Mesendoderm (in vitro differentiated cells): Measurements from ENCODE around the gene SLMAP.

Experiments
- DNase-seq: peaks from one replicate; pipeline ENCODE4 v3.0.0; 2013
- H2AK5ac ChIP-seq: 2 replicates; pipeline ENCODE4 v1.6.1; 2013; ENCODE audit warnings: low read length, inconsistent platforms
- H2BK120ac ChIP-seq: 2 replicates; pipeline ENCODE4 v1.6.1; 2013; ENCODE audit warnings: low read depth, mild to moderate bottlenecking, low read length, moderate library complexity, mixed read lengths
- H2BK15ac ChIP-seq: replicated peaks from 2 replicates; pipeline ENCODE4 v1.6.1; 2013; ENCODE audit warnings: low read depth, mild to moderate bottlenecking, moderate library complexity
- H2BK5ac ChIP-seq: 2 replicates; pipeline ENCODE4 v1.6.1; 2013; ENCODE audit warnings: low read length, inconsistent platforms
- H3K18ac ChIP-seq: 2 replicates; pipeline ENCODE4 v1.6.1; 2013; ENCODE audit warnings: mild to moderate bottlenecking, low read length, mixed read lengths
- H3K23ac ChIP-seq: one replicate; pipeline ENCODE4 v1.6.1; 2013; ENCODE audit warnings: low read length
- H3K27ac ChIP-seq: 2 replicates; pipeline ENCODE4 v1.5.1; 2013; ENCODE audit warnings: low read depth, mild to moderate bottlenecking, inconsistent platforms, low read length, moderate library complexity
- H3K27me3 ChIP-seq: 2 replicates; pipeline ENCODE4 v1.6.1; 2013; ENCODE audit warnings: low read length, control low read depth, mild to moderate bottlenecking, inconsistent platforms; ENCODE audit not compliant: insufficient read depth, poor library complexity
- H3K36me3 ChIP-seq: 2 replicates; pipeline ENCODE4 v1.6.1; 2013; ENCODE audit warnings: low read length, inconsistent platforms; ENCODE audit not compliant: control insufficient read depth, insufficient read depth
- H3K4ac ChIP-seq: one replicate; pipeline ENCODE4 v1.6.1; 2013; ENCODE audit warnings: low read depth, mild to moderate bottlenecking, low read length, moderate library complexity
- H3K4me1 ChIP-seq: 2 replicates; pipeline ENCODE4 v1.6.1; 2013; ENCODE audit warnings: low read depth, low read length, inconsistent platforms; ENCODE audit not compliant: control insufficient read depth
- H3K4me2 ChIP-seq: 2 replicates; pipeline ENCODE4 v1.6.1; 2013; ENCODE audit warnings: low read length
- H3K4me3 ChIP-seq: 2 replicates; pipeline ENCODE4 v1.5.1; 2013; ENCODE audit warnings: mild to moderate bottlenecking, low read length
- H3K56ac ChIP-seq: one replicate; pipeline ENCODE4 v1.6.1; 2013; ENCODE audit warnings: low read length
- H3K79me1 ChIP-seq: 2 replicates; pipeline ENCODE4 v1.6.1; 2013; ENCODE audit warnings: low read length, inconsistent platforms
- H3K79me2 ChIP-seq: 2 replicates; pipeline ENCODE4 v1.6.1; 2013; ENCODE audit warnings: mild to moderate bottlenecking, low read length; ENCODE audit not compliant: control insufficient read depth, insufficient read depth
- H3K9ac ChIP-seq: 2 replicates; pipeline ENCODE4 v1.6.1; 2013; ENCODE audit warnings: low read length, inconsistent platforms
- H4K5ac ChIP-seq: one replicate; pipeline ENCODE4 v1.6.1; 2013; ENCODE audit warnings: low read length
- H4K8ac ChIP-seq: one replicate; pipeline ENCODE4 v1.6.1; 2013; ENCODE audit warnings: low read depth, mild to moderate bottlenecking, control low read depth, low read length, moderate library complexity
- WGBS: extraction: QIAGEN DNeasy Blood & Tissue Kit; methylation state at CpG from one replicate; pipeline ENCODE4 v1.1.7; 2013; ENCODE audit warnings: low lambda C conversion rate, missing lambda C conversion rate; ENCODE audit not compliant: insufficient coverage; ENCODE audit errors: extremely low coverage; 5-methylcytosine and 5-hydroxymethylcytosine counted together

SLMAP gene

DNA sequence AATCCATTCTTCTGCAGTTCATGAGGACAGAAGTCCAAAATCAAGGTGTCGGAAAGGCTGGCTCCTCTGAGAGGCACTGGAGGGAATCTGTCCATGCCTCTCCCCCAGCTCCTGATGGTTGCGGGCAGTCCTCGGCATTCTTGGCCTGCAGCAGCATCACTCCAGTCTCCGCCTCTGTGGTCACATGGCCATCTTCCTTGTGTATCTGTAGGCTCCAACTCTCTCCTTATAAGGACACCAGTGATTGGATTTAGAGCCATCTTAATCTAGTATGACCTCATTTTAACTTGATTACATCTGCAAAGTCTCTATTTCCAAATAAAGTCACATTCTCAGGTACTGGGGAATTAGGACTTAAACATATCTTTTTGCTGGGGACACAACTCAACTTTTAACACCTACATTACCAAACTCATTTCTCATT is 196.1 kb downstream of the SLMAP start:
- no peaks in the 10 kb centered on the region for H3K79me2 ChIP-seq
- no peaks in the 10 kb centered on the region for H3K79me1 ChIP-seq
- H4K8ac ChIP-seq, result no peak overlapping the region
- no peak overlapping the region for H2AK5ac ChIP-seq
- H3K27ac ChIP-seq, result no peak overlapping the region
- no peak overlapping the region for H3K56ac ChIP-seq
- no peak overlapping the region for H3K4me3 ChIP-seq
- no peak overlapping the region for H3K9ac ChIP-seq
- H4K5ac ChIP-seq, result no peak overlapping the region
- peaks cover 8% of the 10 kb centered on the region for H3K4me1 ChIP-seq
- no peak overlapping the region for H3K23ac ChIP-seq
- no peak overlapping the region for H2BK120ac ChIP-seq
- peak; percentile 95 for DNase-seq
- no peaks in the 10 kb centered on the region for H3K36me3 ChIP-seq
- no CpG with 5 or more reads among the region's 4 CpGs for WGBS
- no peak overlapping the region for H3K4ac ChIP-seq
- no peak overlapping the region for H3K18ac ChIP-seq
- H3K27me3 ChIP-seq, result no peaks in the 10 kb centered on the region
- H2BK15ac ChIP-seq, result no peak overlapping the region
- H3K4me2 ChIP-seq, result no peak overlapping the region
- no peak overlapping the region for H2BK5ac ChIP-seq

DNA sequence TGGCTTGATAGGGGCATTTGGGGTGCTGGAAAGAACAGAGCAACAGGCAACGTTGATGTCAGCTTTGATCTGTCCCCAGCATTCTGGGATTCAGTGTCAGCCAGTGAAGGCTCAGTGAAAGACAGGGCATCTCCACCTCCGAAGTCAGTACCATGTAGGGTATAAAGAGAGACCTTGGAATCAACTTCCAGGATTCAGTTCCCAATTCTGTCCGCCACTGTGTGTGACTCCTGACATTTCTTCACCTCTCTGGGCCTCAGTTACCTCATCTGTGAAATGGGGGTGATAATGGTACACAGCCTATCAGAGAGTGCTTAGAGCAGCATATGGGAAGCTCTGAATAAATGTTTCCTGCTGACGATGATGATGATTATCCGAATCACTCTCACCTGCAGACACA is 196.5 kb downstream of the SLMAP start:
- Histone ChIP-seq H2BK5ac (no peak overlapping the region), H3K18ac (no peak overlapping the region), H3K4me2 (no peak overlapping the region), H3K79me2 (no peaks in the 10 kb centered on the region), H3K4me3 (no peak overlapping the region), H3K56ac (no peak overlapping the region), H3K23ac (no peak overlapping the region), H3K79me1 (no peaks in the 10 kb centered on the region), H2BK120ac (no peak overlapping the region), H4K8ac (no peak overlapping the region), H3K4me1 (peaks cover 8% of the 10 kb centered on the region), H2AK5ac (no peak overlapping the region), H2BK15ac (no peak overlapping the region), H3K9ac (no peak overlapping the region), H3K36me3 (no peaks in the 10 kb centered on the region), H3K4ac (no peak overlapping the region), H3K27me3 (no peaks in the 10 kb centered on the region), H3K27ac (no peak overlapping the region), H4K5ac (peak overlapping the region; percentile 79)
- no CpG with 5 or more reads among the region's 5 CpGs for WGBS
- DNase-seq, result no peak

- Histone ChIP-seq H3K79me2 (no peaks in the 10 kb centered on the region), H3K4me1 (peaks cover 5% of the 10 kb centered on the region), H3K23ac (no peak overlapping the region), H2BK15ac (no peak overlapping the region), H3K56ac (no peak overlapping the region), H4K5ac (no peak overlapping the region), H3K27me3 (no peaks in the 10 kb centered on the region), H2BK120ac (no peak overlapping the region), H3K9ac (no peak overlapping the region), H3K36me3 (no peaks in the 10 kb centered on the region), H3K4me3 (no peak overlapping the region), H3K27ac (no peak overlapping the region), H3K18ac (no peak overlapping the region), H2AK5ac (no peak overlapping the region), H4K8ac (no peak overlapping the region), H2BK5ac (no peak overlapping the region), H3K4me2 (no peak overlapping the region), H3K4ac (no peak overlapping the region), H3K79me1 (no peaks in the 10 kb centered on the region)
- WGBS, result no CpG with 5 or more reads among the region's 7 CpGs
- DNase-seq, result no peak
These were observed 197.5 kb downstream of the SLMAP start for GRCh38 chr3:57953576-57953975.

- Histone ChIP-seq H2BK5ac (no peak overlapping the region), H3K36me3 (no peaks in the 10 kb centered on the region), H3K79me1 (no peaks in the 10 kb centered on the region), H3K27me3 (no peaks in the 10 kb centered on the region), H2AK5ac (no peak overlapping the region), H2BK15ac (no peak overlapping the region), H3K4me3 (no peak overlapping the region), H3K27ac (no peak overlapping the region), H4K5ac (no peak overlapping the region), H3K18ac (no peak overlapping the region), H3K23ac (no peak overlapping the region), H3K56ac (no peak overlapping the region), H4K8ac (no peak overlapping the region), H3K4me2 (no peak overlapping the region), H3K9ac (no peak overlapping the region), H3K79me2 (no peaks in the 10 kb centered on the region), H3K4me1 (no peaks in the 10 kb centered on the region), H3K4ac (no peak overlapping the region), H2BK120ac (no peak overlapping the region)
- no CpG with 5 or more reads among the region's 3 CpGs for WGBS
- no peak for DNase-seq
These were observed 200.2 kb downstream of the SLMAP start for GRCh38 chr3:57956119-57956832.

GRCh38 chr3:57956833-57957174 is 200.7 kb downstream of the SLMAP start:
- Histone ChIP-seq H3K79me2 (no peaks in the 10 kb centered on the region), H3K18ac (no peak overlapping the region), H3K27me3 (no peaks in the 10 kb centered on the region), H3K56ac (no peak overlapping the region), H2BK5ac (no peak overlapping the region), H4K5ac (no peak overlapping the region), H3K36me3 (no peaks in the 10 kb centered on the region), H2BK15ac (no peak overlapping the region), H4K8ac (no peak overlapping the region), H3K79me1 (no peaks in the 10 kb centered on the region), H3K23ac (no peak overlapping the region), H3K9ac (no peak overlapping the region), H3K4me1 (no peaks in the 10 kb centered on the region), H3K27ac (no peak overlapping the region), H3K4ac (no peak overlapping the region), H3K4me2 (no peak overlapping the region), H2BK120ac (no peak overlapping the region), H2AK5ac (no peak overlapping the region), H3K4me3 (no peak overlapping the region)
- no peak for DNase-seq
- WGBS, result no CpG with 5 or more reads among the region's 2 CpGs

DNA sequence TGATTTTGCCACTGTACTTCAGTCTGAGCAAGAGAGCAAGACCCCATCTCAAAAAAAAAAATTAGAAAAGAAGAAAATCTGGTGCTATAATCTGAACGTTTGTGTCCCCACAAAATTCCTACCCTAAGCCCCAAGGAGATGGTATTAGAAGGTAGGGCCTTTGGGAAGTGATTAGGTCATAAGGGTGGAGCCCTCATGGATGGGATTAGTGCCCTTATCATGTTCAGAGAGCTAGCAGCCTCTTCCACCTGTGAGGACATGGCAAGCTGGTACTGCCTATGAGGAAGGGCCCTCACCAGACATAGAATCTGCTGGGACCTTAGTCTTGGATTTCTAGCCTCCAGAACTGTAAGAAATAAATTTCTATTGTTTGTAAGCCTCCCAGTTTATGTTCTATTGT is 201.7 kb downstream of the SLMAP start:
- Histone ChIP-seq H4K5ac (no peak overlapping the region), H3K56ac (no peak overlapping the region), H3K36me3 (no peaks in the 10 kb centered on the region), H3K4me1 (no peaks in the 10 kb centered on the region), H3K27ac (no peak overlapping the region), H4K8ac (no peak overlapping the region), H3K79me1 (no peaks in the 10 kb centered on the region), H2BK120ac (no peak overlapping the region), H2AK5ac (no peak overlapping the region), H2BK5ac (no peak overlapping the region), H3K4me3 (no peak overlapping the region), H3K18ac (no peak overlapping the region), H3K23ac (no peak overlapping the region), H3K27me3 (no peaks in the 10 kb centered on the region), H3K79me2 (no peaks in the 10 kb centered on the region), H2BK15ac (no peak overlapping the region), H3K4me2 (no peak overlapping the region), H3K9ac (no peak overlapping the region), H3K4ac (no peak overlapping the region)
- DNase-seq, result no peak
- WGBS, result no CpG with 5 or more reads among the region's 1 CpG
